GM21737 (cell line): ENCODE measurements around the gene FRMD1.

Source experiments
- ATAC-seq: cut with Tn5 transposase; IDR thresholded peaks from one replicate; pipeline ENCODE4 v1.9.1; 2021; ENCODE audit warnings: mild to moderate bottlenecking, moderate library complexity; ENCODE audit not compliant: unreplicated experiment

FRMD1 gene

GRCh38 chr6:168113226-168113625 is 34.2 kb upstream of the FRMD1 start:
- no peak for ATAC-seq

- ATAC-seq, result no peak
These were observed 32.9 kb upstream of the FRMD1 start for GRCh38 chr6:168111911-168112310.

GRCh38 chr6:168110437-168110836 is 31.4 kb upstream of the FRMD1 start:
- ATAC-seq, result no peak

GRCh38 chr6:168109171-168109570 is 30.2 kb upstream of the FRMD1 start:
- no peak for ATAC-seq

- no peak for ATAC-seq
These were observed 28.4 kb upstream of the FRMD1 start for GRCh38 chr6:168107191-168107983.

GRCh38 chr6:168106633-168107005 is 27.6 kb upstream of the FRMD1 start:
- ATAC-seq, result no peak

- ATAC-seq, result no peak
These were observed 27.0 kb upstream of the FRMD1 start for GRCh38 chr6:168105813-168106632.

GRCh38 chr6:168104636-168105035 is 25.6 kb upstream of the FRMD1 start:
- ATAC-seq, result no peak

GRCh38 chr6:168103050-168103830 is 24.2 kb upstream of the FRMD1 start:
- ATAC-seq, result no peak

GRCh38 chr6:168102315-168102985 is 23.4 kb upstream of the FRMD1 start:
- no peak for ATAC-seq

GRCh38 chr6:168101590-168102314 is 22.7 kb upstream of the FRMD1 start:
- ATAC-seq, result no peak

GRCh38 chr6:168100803-168101589 is 22.0 kb upstream of the FRMD1 start:
- no peak for ATAC-seq

- no peak for ATAC-seq
These were observed 21.2 kb upstream of the FRMD1 start for GRCh38 chr6:168100011-168100802.

- no peak for ATAC-seq
These were observed 20.4 kb upstream of the FRMD1 start for GRCh38 chr6:168099201-168100010.

GRCh38 chr6:168098431-168098861 is 19.4 kb upstream of the FRMD1 start:
- ATAC-seq, result no peak

GRCh38 chr6:168097621-168098430 is 18.8 kb upstream of the FRMD1 start:
- no peak for ATAC-seq

GRCh38 chr6:168097221-168097620 is 18.2 kb upstream of the FRMD1 start:
- ATAC-seq, result no peak
